ENCODE results near the gene LAMC3.

Gene LAMC3

GRCh38 chr9:131072871-131073237 is 63.9 kb downstream of the LAMC3 start:
- TF ChIP-seq MYC (IDR thresholded peaks at IDR 0.05; ENCODE audit: low read depth, low read length) = no peak
- H3K4me3 ChIP-seq (ENCODE audit: low read depth, low read length) = no peak overlapping the region
- no peak for DNase-seq (ENCODE audit: low read depth)

GRCh38 chr9:131076347-131077195 is 67.6 kb downstream of the LAMC3 start:
- DNase-seq (ENCODE audit: low read depth) = no peak
- H3K4me3 ChIP-seq (ENCODE audit: low read depth, low read length) = no peak overlapping the region
- TF ChIP-seq POLR2A (IDR thresholded peaks at IDR 0.05; ENCODE audit: extremely low read depth, insufficient read length) (no peak), CTCF (IDR thresholded peaks at IDR 0.05; ENCODE audit: low read depth, low read length) (no peak), MAX (IDR thresholded peaks at IDR 0.05; ENCODE audit: low read depth, low read length) (no peak), MYC (IDR thresholded peaks at IDR 0.05; ENCODE audit: low read depth, low read length) (no peak)

- no peak for DNase-seq (ENCODE audit: low read depth)
- no peak overlapping the region for H3K4me3 ChIP-seq (ENCODE audit: low read depth, low read length)
- TF ChIP-seq CTCF (IDR thresholded peaks at IDR 0.05; ENCODE audit: low read depth, low read length) (no peak), MAX (IDR thresholded peaks at IDR 0.05; ENCODE audit: low read depth, low read length) (no peak), POLR2A (IDR thresholded peaks at IDR 0.05; ENCODE audit: extremely low read depth, insufficient read length) (no peak), MYC (IDR thresholded peaks at IDR 0.05; ENCODE audit: low read depth, low read length) (no peak)
Observed at GRCh38 chr9:131078427-131079366, 69.7 kb downstream of the LAMC3 start.

GRCh38 chr9:131080589-131080988 is 71.6 kb downstream of the LAMC3 start:
- TF ChIP-seq POLR2A (IDR thresholded peaks at IDR 0.05; ENCODE audit: extremely low read depth, insufficient read length) = no peak
- TF ChIP-seq MAX (IDR thresholded peaks at IDR 0.05; ENCODE audit: low read depth, low read length) = no peak
- no peak for TF ChIP-seq CTCF (IDR thresholded peaks at IDR 0.05; ENCODE audit: low read depth, low read length)
- no peak for TF ChIP-seq MYC (IDR thresholded peaks at IDR 0.05; ENCODE audit: low read depth, low read length)
- no peak overlapping the region for H3K4me3 ChIP-seq (ENCODE audit: low read depth, low read length)
- DNase-seq (ENCODE audit: low read depth) = no peak

- no peak for DNase-seq (ENCODE audit: low read depth)
- no peak overlapping the region for H3K4me3 ChIP-seq (ENCODE audit: low read depth, low read length)
- no peak for TF ChIP-seq CTCF (IDR thresholded peaks at IDR 0.05; ENCODE audit: low read depth, low read length)
- no peak for TF ChIP-seq POLR2A (IDR thresholded peaks at IDR 0.05; ENCODE audit: extremely low read depth, insufficient read length)
- TF ChIP-seq MAX (IDR thresholded peaks at IDR 0.05; ENCODE audit: low read depth, low read length) = no peak
- no peak for TF ChIP-seq MYC (IDR thresholded peaks at IDR 0.05; ENCODE audit: low read depth, low read length)
Observed at GRCh38 chr9:131081868-131082267, 72.9 kb downstream of the LAMC3 start.
